GM18502 (cell line): ENCODE results near the gene ABCB4.
A peak's percentile ranks its signal among the peaks of the same experiment; 100 is the strongest.

ENCODE experiments used
- ATAC-seq: cut with Tn5 transposase; IDR thresholded peaks from one replicate; pipeline ENCODE4 v1.9.1; 2021; ENCODE audit warnings: mild to moderate bottlenecking; ENCODE audit not compliant: unreplicated experiment, poor library complexity

Gene ABCB4

GRCh38 chr7:87427288-87427687 is 48.2 kb downstream of the ABCB4 start:
- ATAC-seq, result no peak

GRCh38 chr7:87426160-87426559 is 49.3 kb downstream of the ABCB4 start:
- ATAC-seq, result peak; percentile 83

GRCh38 chr7:87424075-87424474 is 51.4 kb downstream of the ABCB4 start:
- no peak for ATAC-seq

- ATAC-seq, result no peak
Measured at GRCh38 chr7:87420173-87420572, 55.3 kb downstream of the ABCB4 start.

- ATAC-seq, result peak; percentile 88
Measured at GRCh38 chr7:87416682-87417587, 58.5 kb downstream of the ABCB4 start.

- no peak for ATAC-seq
Measured at GRCh38 chr7:87414794-87415188, 60.7 kb downstream of the ABCB4 start.

- no peak for ATAC-seq
Measured at GRCh38 chr7:87413951-87414793, 61.3 kb downstream of the ABCB4 start.

GRCh38 chr7:87413029-87413428 is 62.5 kb downstream of the ABCB4 start:
- ATAC-seq, result no peak

GRCh38 chr7:87411186-87411585 is 64.3 kb downstream of the ABCB4 start:
- ATAC-seq, result no peak

- ATAC-seq, result no peak
Measured at GRCh38 chr7:87404674-87405073, 70.8 kb downstream of the ABCB4 start.

GRCh38 chr7:87398446-87398845 is 77.0 kb downstream of the ABCB4 start:
- no peak for ATAC-seq

- ATAC-seq, result no peak
Measured at GRCh38 chr7:87395442-87396020, 79.9 kb downstream of the ABCB4 start.

- no peak for ATAC-seq
Measured at GRCh38 chr7:87391020-87391701, 84.3 kb downstream of the ABCB4 start.

- no peak for ATAC-seq
Measured at GRCh38 chr7:87380905-87381304, 94.6 kb downstream of the ABCB4 start.

- no peak for ATAC-seq
Measured at GRCh38 chr7:87375662-87376435, 99.6 kb downstream of the ABCB4 start.

- no peak for ATAC-seq
Measured at GRCh38 chr7:87370660-87371180, 104.8 kb downstream of the ABCB4 start.

- ATAC-seq, result no peak
Measured at GRCh38 chr7:87369216-87369615, 106.3 kb downstream of the ABCB4 start.

GRCh38 chr7:87364246-87364645 is 111.2 kb downstream of the ABCB4 start:
- no peak for ATAC-seq

GRCh38 chr7:87363342-87363741 is 112.1 kb downstream of the ABCB4 start:
- no peak for ATAC-seq
